ENCODE results near the gene AK8.

AK8 gene

DNA sequence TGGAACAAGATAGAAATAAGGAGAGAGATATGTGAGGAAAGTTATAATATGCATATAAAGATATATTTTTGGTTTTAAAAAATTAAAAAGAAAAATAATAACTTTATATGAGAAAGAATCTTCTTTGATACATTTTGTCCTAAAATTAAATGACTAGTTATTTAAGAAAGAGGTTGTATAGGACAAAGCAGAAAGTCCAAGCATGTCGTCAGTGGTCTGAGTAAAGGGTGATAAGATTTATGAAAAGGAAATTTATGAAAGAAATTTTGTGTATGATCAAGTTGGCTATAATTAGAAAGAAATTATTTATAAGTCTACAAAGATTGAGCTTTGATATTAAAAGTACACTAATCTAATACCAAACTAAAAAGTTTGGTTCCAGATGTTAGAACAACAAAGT, 175.8 kb downstream of the AK8 start:
- Mint-ChIP-seq H3K27me3 (peaks cover 23% of the 10 kb centered on the region), H3K27ac (no peak overlapping the region), H3K4me1 (no peaks in the 10 kb centered on the region), H3K9me3 (peaks cover 15 to 17% of the 10 kb centered on the region in 2 donors), H3K4me3 (no peak overlapping the region)
- ATAC-seq: no peak
- no peak for DNase-seq

DNA sequence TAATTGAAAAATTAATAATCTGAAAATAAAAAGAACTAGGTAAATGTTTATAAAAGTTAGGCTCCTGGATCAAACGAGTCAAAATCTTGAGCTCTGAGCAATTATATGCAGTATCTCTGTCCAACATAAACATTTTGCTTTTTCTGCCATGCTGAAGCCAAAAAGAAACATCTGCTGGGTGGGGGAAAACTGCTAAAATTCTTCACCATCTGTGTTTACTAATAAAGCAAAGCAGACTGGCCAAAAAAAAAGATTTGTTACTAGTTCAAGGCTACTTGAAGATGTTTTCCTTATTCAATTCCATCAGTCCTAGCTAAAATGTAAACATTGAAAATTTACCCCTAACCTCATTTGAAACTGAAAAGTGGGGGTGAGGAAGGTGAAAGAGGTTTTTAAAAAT, 178.1 kb downstream of the AK8 start:
- no peak overlapping the region for H3K4me3 Mint-ChIP-seq
- H3K27me3 Mint-ChIP-seq: peaks cover 15% of the 10 kb centered on the region
- ATAC-seq (no peak), DNase-seq (no peak)
- H3K27ac Mint-ChIP-seq: no peak overlapping the region
- H3K9me3 Mint-ChIP-seq: peaks cover 28 to 36% of the 10 kb centered on the region in 2 donors
- H3K4me1 Mint-ChIP-seq: no peaks in the 10 kb centered on the region

DNA sequence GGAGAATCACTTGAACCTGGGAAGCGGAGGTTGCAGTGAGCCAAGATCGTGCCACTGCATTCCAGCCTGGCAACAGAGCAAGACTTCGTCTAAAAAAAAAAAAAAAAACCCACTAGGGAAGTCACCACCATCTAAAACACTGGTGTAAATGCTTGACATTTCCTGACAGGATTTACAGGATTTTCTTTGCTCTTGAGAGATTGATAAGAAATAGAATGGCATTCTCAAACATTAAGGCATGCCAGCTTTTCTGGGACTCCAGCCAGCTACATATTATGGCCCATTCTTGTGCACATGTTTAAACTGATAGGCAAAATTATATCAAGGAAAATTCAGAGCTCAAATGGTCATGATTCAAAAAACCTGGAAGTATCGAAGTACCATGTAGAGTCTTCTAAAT, 179.1 kb downstream of the AK8 start:
- no peaks in the 10 kb centered on the region for H3K4me1 Mint-ChIP-seq
- peaks cover 15% of the 10 kb centered on the region for H3K27me3 Mint-ChIP-seq
- H3K27ac Mint-ChIP-seq: no peak overlapping the region
- H3K4me3 Mint-ChIP-seq: no peak overlapping the region
- no peak for DNase-seq
- no peak for ATAC-seq
- H3K9me3 Mint-ChIP-seq: peaks cover 34 to 40% of the 10 kb centered on the region in 2 donors

DNA sequence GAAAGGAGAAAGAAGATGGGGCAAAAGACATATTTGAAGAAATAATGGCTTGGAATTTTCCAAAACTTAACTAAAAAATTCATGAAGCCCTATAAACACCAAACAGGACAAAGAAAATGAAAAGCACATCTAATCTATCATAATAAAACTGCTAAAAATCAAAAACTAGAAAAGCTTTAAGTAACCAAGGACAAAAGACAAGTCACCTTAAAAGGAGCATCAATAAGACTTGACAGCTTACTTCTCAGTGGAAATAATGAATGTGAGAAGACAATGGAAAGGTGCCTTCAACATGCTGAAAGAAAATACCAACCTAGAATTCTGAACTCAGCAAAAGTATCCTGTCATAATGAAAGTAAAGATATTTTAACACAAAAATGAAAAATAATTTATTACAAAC, 180.9 kb downstream of the AK8 start:
- no peak for ATAC-seq

DNA sequence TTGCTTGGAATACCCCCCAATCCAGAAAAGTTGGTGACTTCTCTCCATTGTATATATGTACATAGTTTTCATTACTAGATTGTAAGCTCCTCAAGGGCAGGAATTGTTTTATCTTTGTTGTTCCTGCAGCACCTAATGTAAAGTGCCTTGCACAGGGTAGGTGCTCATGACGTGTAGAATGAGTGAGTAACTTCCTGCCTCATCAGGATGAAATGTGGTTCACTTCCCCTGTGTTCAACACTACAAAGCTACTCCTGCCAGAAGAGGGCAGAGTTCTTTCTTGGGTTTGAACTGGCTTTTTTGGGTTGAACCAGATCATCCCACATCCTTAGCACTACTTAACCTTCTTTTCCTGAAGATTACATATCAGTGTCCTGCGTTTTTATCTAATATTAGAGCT, 183.9 kb downstream of the AK8 start:
- Mint-ChIP-seq H3K27me3 (peaks cover 7% of the 10 kb centered on the region), H3K4me3 (no peak overlapping the region), H3K4me1 (no peaks in the 10 kb centered on the region), H3K27ac (peak overlapping the region in 1 of 2 donors; percentile 50), H3K9me3 (peaks cover 34 to 40% of the 10 kb centered on the region in 2 donors)
- DNase-seq: no peak
- ATAC-seq: peak; percentile 86

More for the DNA sequence above, 180.9 kb downstream of the AK8 start:
- DNase-seq: no peak
- Mint-ChIP-seq H3K27me3 (peaks cover 7% of the 10 kb centered on the region), H3K9me3 (peaks cover 34 to 40% of the 10 kb centered on the region in 2 donors), H3K4me1 (no peaks in the 10 kb centered on the region), H3K4me3 (no peak overlapping the region), H3K27ac (no peak overlapping the region)

DNA sequence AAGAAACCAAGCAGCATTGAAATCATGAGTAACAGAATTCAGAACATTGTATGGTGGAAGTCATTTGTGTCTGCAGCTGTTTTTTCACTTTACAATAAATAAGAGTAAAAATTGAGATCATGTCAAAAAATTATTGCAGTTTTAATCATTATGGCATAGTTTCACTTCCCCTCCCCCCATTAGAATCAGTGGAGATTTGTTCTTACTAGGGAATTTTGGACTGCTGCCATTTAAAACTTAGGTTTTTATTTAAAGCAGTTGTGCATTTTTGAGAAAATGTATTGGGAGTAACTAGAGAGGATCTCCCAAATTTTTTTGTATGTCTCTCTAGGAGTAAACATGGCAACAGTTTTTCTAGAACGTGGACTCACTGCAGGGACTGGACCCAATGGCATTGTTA, 187.4 kb downstream of the AK8 start:
- Mint-ChIP-seq H3K4me1 (no peaks in the 10 kb centered on the region), H3K27me3 (no peaks in the 10 kb centered on the region), H3K9me3 (peaks cover 6 to 8% of the 10 kb centered on the region in 2 donors), H3K4me3 (no peak overlapping the region), H3K27ac (no peak overlapping the region)
- DNase-seq (no peak), ATAC-seq (no peak)

DNA sequence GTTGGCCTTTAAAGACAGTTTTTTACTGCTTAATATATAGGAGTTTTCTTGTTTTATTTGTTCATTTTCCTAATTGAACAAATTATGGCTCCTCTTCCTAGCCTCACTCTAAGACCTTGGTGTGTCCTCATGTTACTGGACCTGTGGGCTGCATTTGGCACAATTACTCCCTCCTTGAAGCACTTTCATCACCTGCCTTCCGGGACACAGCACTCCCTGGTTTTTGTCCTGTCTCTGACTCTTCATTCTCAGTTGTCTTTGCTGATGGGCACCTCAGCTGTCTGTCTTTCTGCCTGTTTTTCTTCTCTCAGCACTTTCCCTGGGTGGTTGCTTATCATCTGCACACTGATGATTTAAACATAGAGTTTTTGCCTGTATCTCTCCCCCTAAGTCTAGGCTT, 194.2 kb downstream of the AK8 start:
- no peak overlapping the region for H3K4me3 Mint-ChIP-seq
- no peak for ATAC-seq
- no peaks in the 10 kb centered on the region for H3K27me3 Mint-ChIP-seq
- no peak overlapping the region for H3K27ac Mint-ChIP-seq
- H3K9me3 Mint-ChIP-seq: no peaks in the 10 kb centered on the region
- DNase-seq: no peak
- H3K4me1 Mint-ChIP-seq: peaks cover 28% of the 10 kb centered on the region

DNA sequence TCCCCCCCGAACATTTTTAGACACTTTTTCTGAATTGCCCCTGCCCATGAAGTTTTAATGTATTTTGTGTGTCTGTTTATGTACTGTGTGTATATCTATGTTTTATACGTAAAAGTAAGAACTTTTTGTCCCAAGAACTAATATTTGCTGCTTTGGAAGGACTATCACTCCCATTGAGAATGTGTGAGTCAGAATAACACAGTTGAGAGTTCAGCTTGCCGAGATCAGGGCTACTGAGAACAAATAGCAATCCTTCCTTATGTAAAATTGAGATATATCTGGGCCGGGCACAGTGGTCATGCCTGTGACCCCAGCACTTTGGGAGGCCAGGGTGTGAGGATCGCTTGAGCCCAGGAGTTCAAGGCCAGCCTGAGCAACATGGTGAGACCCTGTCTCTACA, 196.5 kb downstream of the AK8 start:
- DNase-seq (no peak), ATAC-seq (no peak)
- no peak overlapping the region for H3K4me3 Mint-ChIP-seq
- H3K27me3 Mint-ChIP-seq: no peaks in the 10 kb centered on the region
- H3K9me3 Mint-ChIP-seq: no peaks in the 10 kb centered on the region
- H3K27ac Mint-ChIP-seq: no peak overlapping the region
- H3K4me1 Mint-ChIP-seq: peaks cover 43% of the 10 kb centered on the region

DNA sequence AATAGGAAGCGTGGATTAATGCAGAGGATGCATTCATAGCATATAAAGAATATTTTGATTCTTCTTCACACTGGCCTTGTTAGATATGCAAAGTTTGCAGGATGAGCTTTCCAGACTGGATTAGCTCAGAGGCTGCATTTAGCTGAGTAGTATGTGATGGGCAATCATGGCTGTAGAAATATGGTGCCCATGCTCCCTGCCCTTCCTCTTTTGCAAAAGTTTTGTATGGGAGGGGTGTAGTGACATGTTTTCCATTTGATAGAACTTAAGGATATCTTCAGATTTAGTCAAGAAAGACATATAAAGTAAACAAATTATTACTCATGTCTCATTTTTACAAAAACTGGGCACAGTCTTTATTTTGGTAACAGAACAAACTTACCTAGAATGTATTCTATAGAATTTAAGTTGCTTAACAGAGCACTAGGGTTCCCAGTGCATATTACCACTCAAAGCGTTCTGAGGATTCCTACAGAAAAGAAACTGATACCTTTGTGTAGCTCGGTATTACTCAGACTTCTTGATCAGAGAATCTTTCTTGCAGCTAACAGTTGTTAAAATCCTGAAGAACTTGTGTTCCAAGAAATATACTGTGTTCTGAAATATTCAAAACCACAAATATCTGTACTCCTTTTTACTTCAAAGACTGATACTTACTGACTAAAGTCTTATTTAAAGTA, 198.0 kb downstream of the AK8 start:
- H3K4me3 Mint-ChIP-seq: peak overlapping the region in 1 of 2 donors; percentile 23
- peaks cover 43% of the 10 kb centered on the region for H3K4me1 Mint-ChIP-seq
- H3K27ac Mint-ChIP-seq: no peak overlapping the region
- peak; percentile 86 for ATAC-seq
- no peaks in the 10 kb centered on the region for H3K9me3 Mint-ChIP-seq
- DNase-seq: no peak
- H3K27me3 Mint-ChIP-seq: no peaks in the 10 kb centered on the region

DNA sequence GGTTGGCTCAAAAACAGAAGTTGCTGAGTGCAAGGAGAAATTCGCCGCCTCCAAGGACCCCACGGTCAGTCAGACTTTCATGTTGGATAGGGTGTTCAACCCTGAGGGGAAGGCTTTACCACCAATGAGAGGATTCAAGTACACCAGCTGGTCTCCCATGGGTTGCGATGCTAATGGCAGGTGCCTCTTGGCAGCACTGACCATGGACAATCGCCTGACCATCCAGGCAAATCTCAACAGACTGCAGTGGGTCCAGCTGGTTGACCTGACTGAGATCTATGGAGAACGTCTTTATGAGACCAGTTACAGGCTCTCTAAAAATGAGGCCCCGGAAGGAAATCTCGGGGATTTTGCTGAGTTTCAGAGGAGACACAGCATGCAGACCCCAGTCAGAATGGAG, 200.1 kb downstream of the AK8 start:
- Mint-ChIP-seq H3K27ac (no peak overlapping the region), H3K4me3 (no peak overlapping the region), H3K9me3 (no peaks in the 10 kb centered on the region), H3K27me3 (no peaks in the 10 kb centered on the region), H3K4me1 (peaks cover 61% of the 10 kb centered on the region)
- DNase-seq (no peak), ATAC-seq (no peak)
